Smooth muscle cell (in vitro differentiated cells): ENCODE data around the gene GHR. TPM values are rescaled to one million over a fixed set of nuclear protein-coding genes. Genes with fewer than 3 reads are reported as not detected.

ENCODE experiments used
- DNase-seq: peaks from one replicate; lab custom pipeline; 2025; ENCODE audit not compliant: unreplicated experiment; lab: John Stamatoyannopoulos, UW
- H2AFZ ChIP-seq: fragments of 200-600 bp; sonication (generic); 2 replicates; pipeline ENCODE4 v1.6.0; 2016; ENCODE audit warnings: antibody characterized with exemption, low read depth, mild to moderate bottlenecking
- H3F3A ChIP-seq: fragments of 200-600 bp; sonication (generic); 2 replicates; pipeline ENCODE4 v1.6.0; 2017; ENCODE audit warnings: antibody characterized with exemption, low read depth
- H3K27ac ChIP-seq: fragments of 200-600 bp; sonication (generic); 2 replicates; pipeline ENCODE4 v1.5.1; 2016; ENCODE audit warnings: low read depth, mild to moderate bottlenecking
- H3K27me3 ChIP-seq: fragments of 200-600 bp; sonication (generic); 2 replicates; pipeline ENCODE4 v1.6.1; 2016; ENCODE audit warnings: low read depth, mild to moderate bottlenecking
- H3K36me3 ChIP-seq: fragments of 200-600 bp; sonication (generic); 2 replicates; pipeline ENCODE4 v1.5.1; 2016; ENCODE audit warnings: low read depth
- H3K4me1 ChIP-seq: fragments of 200-600 bp; sonication (generic); 2 replicates; pipeline ENCODE4 v1.5.1; 2016; ENCODE audit warnings: low read depth
- H3K4me2 ChIP-seq: fragments of 200-600 bp; sonication (generic); 2 replicates; pipeline ENCODE4 v1.6.0; 2016; ENCODE audit warnings: mild to moderate bottlenecking
- H3K4me3 ChIP-seq: fragments of 200-600 bp; sonication (generic); 2 replicates; pipeline ENCODE4 v1.5.1; 2016; ENCODE audit warnings: mild to moderate bottlenecking
- H3K79me2 ChIP-seq: fragments of 200-600 bp; sonication (generic); 2 replicates; pipeline ENCODE4 v1.6.0; 2016; ENCODE audit warnings: low read depth, mild to moderate bottlenecking
- H3K9ac ChIP-seq: fragments of 200-600 bp; sonication (generic); 2 replicates; pipeline ENCODE4 v1.6.0; 2016; ENCODE audit warnings: low read depth
- H3K9me3 ChIP-seq: fragments of 200-600 bp; sonication (generic); replicated peaks from 2 replicates; pipeline ENCODE4 v1.5.1; 2016; ENCODE audit warnings: low read depth
- H4K20me1 ChIP-seq: fragments of 200-600 bp; sonication (generic); 2 replicates; pipeline ENCODE4 v1.6.0; 2016; ENCODE audit warnings: low read depth
- WGBS: methylation state at CpG from one replicate; pipeline ENCODE4 v1.1.7; 2016; ENCODE audit warnings: low lambda C conversion rate; 5-methylcytosine and 5-hydroxymethylcytosine counted together
- polyA plus RNA-seq: library from polyadenylated mRNA; unstranded; fragments of >200 nt; fragmentation: Nextera tagmentation; extraction: Ambion mirVana; gene quantifications from 2 replicates; pipeline ENCODE4 v1.2.1, GENCODE V29; 2016
- total RNA-seq: library from RNA; depleted of rRNA; stranded (reverse); fragments of >200 nt; gene quantifications from 2 replicates; pipeline ENCODE4 v1.2.3, GENCODE V29; 2014
- TF ChIP-seq, protein P1 (sequence below): fragments of 200-600 bp; sonication (generic); IDR thresholded peaks from 2 replicates; pipeline ENCODE4 v1.5.1; 2017; ENCODE audit warnings: borderline replicate concordance, mild to moderate bottlenecking, antibody characterized with exemption; ENCODE audit not compliant: insufficient read depth, poor library complexity, severe bottlenecking

The GHR gene
- total and polyA plus RNA-seq, 2 experiments from 2014 or later = 2.1 to 4.3 TPM

- Histone ChIP-seq H3K9me3 (no peaks in the 10 kb centered on the region), H3K4me2 (no peak overlapping the region), H2AFZ (no peak overlapping the region), H3K27me3 (no peaks in the 10 kb centered on the region), H3F3A (no peaks in the 10 kb centered on the region), H3K27ac (no peak overlapping the region), H3K9ac (no peak overlapping the region), H3K4me1 (no peaks in the 10 kb centered on the region), H3K36me3 (no peaks in the 10 kb centered on the region), H3K79me2 (no peaks in the 10 kb centered on the region), H3K4me3 (no peak overlapping the region), H4K20me1 (no peaks in the 10 kb centered on the region)
- TF ChIP-seq, protein P1, sequence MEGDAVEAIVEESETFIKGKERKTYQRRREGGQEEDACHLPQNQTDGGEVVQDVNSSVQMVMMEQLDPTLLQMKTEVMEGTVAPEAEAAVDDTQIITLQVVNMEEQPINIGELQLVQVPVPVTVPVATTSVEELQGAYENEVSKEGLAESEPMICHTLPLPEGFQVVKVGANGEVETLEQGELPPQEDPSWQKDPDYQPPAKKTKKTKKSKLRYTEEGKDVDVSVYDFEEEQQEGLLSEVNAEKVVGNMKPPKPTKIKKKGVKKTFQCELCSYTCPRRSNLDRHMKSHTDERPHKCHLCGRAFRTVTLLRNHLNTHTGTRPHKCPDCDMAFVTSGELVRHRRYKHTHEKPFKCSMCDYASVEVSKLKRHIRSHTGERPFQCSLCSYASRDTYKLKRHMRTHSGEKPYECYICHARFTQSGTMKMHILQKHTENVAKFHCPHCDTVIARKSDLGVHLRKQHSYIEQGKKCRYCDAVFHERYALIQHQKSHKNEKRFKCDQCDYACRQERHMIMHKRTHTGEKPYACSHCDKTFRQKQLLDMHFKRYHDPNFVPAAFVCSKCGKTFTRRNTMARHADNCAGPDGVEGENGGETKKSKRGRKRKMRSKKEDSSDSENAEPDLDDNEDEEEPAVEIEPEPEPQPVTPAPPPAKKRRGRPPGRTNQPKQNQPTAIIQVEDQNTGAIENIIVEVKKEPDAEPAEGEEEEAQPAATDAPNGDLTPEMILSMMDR = no peak
- WGBS = 89% methylated on average over 3 of the region's 3 CpGs
- DNase-seq = no peak
These were observed 75.8 kb downstream of the GHR start for GRCh38 chr5:42499016-42499415.

- H4K20me1 ChIP-seq = no peaks in the 10 kb centered on the region
These were observed 76.9 kb downstream of the GHR start for GRCh38 chr5:42500003-42500599.

GRCh38 chr5:42502613-42503470 lies 79.6 kb downstream of the GHR start:
- H3K4me2 ChIP-seq = no peak overlapping the region
- no peak overlapping the region for H3K27ac ChIP-seq
- no peak for DNase-seq
- no peaks in the 10 kb centered on the region for H3K79me2 ChIP-seq
- no peaks in the 10 kb centered on the region for H3K27me3 ChIP-seq
- TF ChIP-seq, protein P1 = no peak
- no peaks in the 10 kb centered on the region for H4K20me1 ChIP-seq
- no peak overlapping the region for H3K9ac ChIP-seq
- no peaks in the 10 kb centered on the region for H3K9me3 ChIP-seq
- H3K4me3 ChIP-seq = no peak overlapping the region
- no peaks in the 10 kb centered on the region for H3F3A ChIP-seq
- H3K36me3 ChIP-seq = no peaks in the 10 kb centered on the region
- peaks cover 4% of the 10 kb centered on the region for H3K4me1 ChIP-seq
- H2AFZ ChIP-seq = no peak overlapping the region
- WGBS = 66% methylated on average over 2 of the region's 2 CpGs

More at GRCh38 chr5:42500003-42500599, 76.9 kb downstream of the GHR start:
- Histone ChIP-seq H3K36me3 (no peaks in the 10 kb centered on the region), H3K4me2 (no peak overlapping the region), H3K27ac (no peak overlapping the region), H3K79me2 (no peaks in the 10 kb centered on the region), H3K9ac (no peak overlapping the region), H3K27me3 (no peaks in the 10 kb centered on the region), H3K4me3 (no peak overlapping the region), H2AFZ (no peak overlapping the region), H3F3A (no peaks in the 10 kb centered on the region), H3K9me3 (no peaks in the 10 kb centered on the region), H3K4me1 (no peaks in the 10 kb centered on the region)
- TF ChIP-seq, protein P1 = no peak
- WGBS = 37% methylated on average over 6 of the region's 6 CpGs
- DNase-seq = no peak
